Posterior vena cava (tissue), 2 donors: ENCODE results near the gene RFFL. TPM values are rescaled to one million over a fixed set of nuclear protein-coding genes. Genes with fewer than 3 reads are reported as not detected.

Experiments used
- DNase-seq: peaks from one replicate; pipeline ENCODE4 v3.0.0-alpha.2; 2020; ENCODE audit warnings: low spot score
- intact Hi-C, 2 donors: fragments of 100-400 bp; cut with DNase I; formaldehyde crosslinking; loops; one replicate each; pipeline versions ENCODE4 v1.14.1 to v1.14.2; 2022 to 2023
- total RNA-seq, 2 donors: library from RNA; stranded (reverse); fragmentation: NEBNext Ultra II Directional; extraction: Animal tissue kit (Norgen Biotek cat#: 25700); gene quantifications; one replicate each; pipeline ENCODE4 v1.2.1, GENCODE V29; 2021
- donor health status: DM: yes; HTN: yes; CAD: no.
- donor health status: DM: yes; HTN: yes; CAD: no.

The RFFL gene
- total RNA-seq, 2 donors from 2014 or later, result 19.8 to 23.0 TPM

- intact Hi-C loops, result loop anchor here in 1 of 2 donors (5.0 kb wide), 2 partner anchors 233 to 1482 kb away; no protein-coding TSS in a partner anchor
- no peak for DNase-seq
Measured at GRCh38 chr17:35084987-35085386, 21.5 kb upstream of the RFFL start.

GRCh38 chr17:35083071-35083470, 19.6 kb upstream of the RFFL start:
- intact Hi-C loops, result no loop called here
- no peak for DNase-seq

- DNase-seq, result no peak
- intact Hi-C loops, result no loop called here
Measured at GRCh38 chr17:35082073-35082657, 18.7 kb upstream of the RFFL start.

- DNase-seq, result no peak
- intact Hi-C loops, result no loop called here
Measured at GRCh38 chr17:35081638-35082037, 18.1 kb upstream of the RFFL start.

- intact Hi-C loops, result no loop called here
- DNase-seq, result no peak
Measured at GRCh38 chr17:35080536-35080935, 17.0 kb upstream of the RFFL start.

- no peak for DNase-seq
- intact Hi-C loops, result no loop called here
Measured at GRCh38 chr17:35079547-35080423, 16.3 kb upstream of the RFFL start.

- intact Hi-C loops, result no loop called here
Measured at GRCh38 chr17:35076874-35077273, 13.4 kb upstream of the RFFL start.

GRCh38 chr17:35074711-35075707, 11.5 kb upstream of the RFFL start:
- DNase-seq, result no peak
- intact Hi-C loops, result no loop called here

More at GRCh38 chr17:35076874-35077273, 13.4 kb upstream of the RFFL start:
- DNase-seq, result no peak

GRCh38 chr17:35073991-35074627, 10.6 kb upstream of the RFFL start:
- no peak for DNase-seq
- intact Hi-C loops, result no loop called here

GRCh38 chr17:35073183-35073790, 9.8 kb upstream of the RFFL start:
- DNase-seq, result no peak
- intact Hi-C loops, result no loop called here

GRCh38 chr17:35069311-35069710, 5.8 kb upstream of the RFFL start:
- DNase-seq, result no peak
- intact Hi-C loops, result no loop called here

GRCh38 chr17:35068249-35068648, 4.7 kb upstream of the RFFL start:
- DNase-seq, result no peak
- intact Hi-C loops, result no loop called here

GRCh38 chr17:35065880-35066279, 2.4 kb upstream of the RFFL start:
- DNase-seq, result no peak
- intact Hi-C loops, result no loop called here

- no peak for DNase-seq
- intact Hi-C loops, result no loop called here
Measured at GRCh38 chr17:35064516-35065215, 1.2 kb upstream of the RFFL start.

GRCh38 chr17:35062308-35062707, 1.2 kb downstream of the RFFL start:
- intact Hi-C loops, result no loop called here
- DNase-seq, result no peak

- no peak for DNase-seq
- intact Hi-C loops, result no loop called here
Measured at GRCh38 chr17:35057332-35057915, 6.1 kb downstream of the RFFL start.

- no peak for DNase-seq
- intact Hi-C loops, result no loop called here
Measured at GRCh38 chr17:35056013-35056412, 7.5 kb downstream of the RFFL start.

- no peak for DNase-seq
- intact Hi-C loops, result no loop called here
Measured at GRCh38 chr17:35053204-35053603, 10.3 kb downstream of the RFFL start.
